H1 (cell line): Measurements from ENCODE around the gene IRS1. TPM values are rescaled to one million over a fixed set of nuclear protein-coding genes. Genes with fewer than 3 reads are reported as not detected.

Source experiments
- CHD1 ChIP-seq: IDR thresholded peaks from 2 replicates; pipeline ENCODE4 v1.6.1; 2012; ENCODE audit warnings: low read depth, low read length, improper control_type of control experiment
- CTBP2 ChIP-seq: IDR thresholded peaks from 2 replicates; pipeline ENCODE4 v1.7.0; 2011; ENCODE audit warnings: borderline replicate concordance, mild to moderate bottlenecking, moderate library complexity, mixed read lengths, low read length; ENCODE audit not compliant: insufficient read depth, insufficient read length
- GTF2F1 ChIP-seq: IDR thresholded peaks from 2 replicates; pipeline ENCODE4 v1.6.1; 2012; ENCODE audit warnings: low read depth, low read length, improper control_type of control experiment, borderline replicate concordance
- POLR2AphosphoS5 ChIP-seq: IDR thresholded peaks from 2 replicates; pipeline ENCODE4 v1.6.1; 2011; ENCODE audit warnings: low read depth, low read length
- TAF7 ChIP-seq: optimal IDR thresholded peaks from 2 replicates; pipeline ENCODE3; 2011; ENCODE audit warnings: low read depth, mild to moderate bottlenecking, inconsistent platforms, low read length, moderate library complexity, borderline replicate concordance
- polyA plus RNA-seq, 7 experiments: library from polyadenylated mRNA; depleted of rRNA in 3 of 7; stranded (reverse) in 5 of 7; unstranded in 2 of 7; fragments of >200 nt in 5 of 7; fragments of 200-250 nt in 2 of 7; gene quantifications; 1 replicate in 5 of 7; 2 replicates in 1 of 7; 4 replicates in 1 of 7; pipeline versions ENCODE4 v1.2.1 to v1.2.3, GENCODE V29; 2011 to 2013; ENCODE audit warnings: missing spikeins in 2 of 7, mixed read lengths in 2 of 7
- total RNA-seq: library from RNA; stranded (reverse); fragmentation: NEBNext Ultra II Directional; extraction: Animal tissue kit (Norgen Biotek cat#: 25700); gene quantifications from 2 replicates; pipeline ENCODE4 v1.2.1, GENCODE V29; 2021
- TF ChIP-seq, protein P1 (sequence below): IDR thresholded peaks from 2 replicates; pipeline ENCODE4 v1.6.1; 2012; ENCODE audit warnings: inconsistent platforms

The IRS1 gene
- total and polyA plus RNA-seq, 2 of the 8 experiments (the other 6 are each of a cell fraction or from before 2014, with no cell fraction given): 9.1 to 26.9 TPM

- TF ChIP-seq, protein P1, sequence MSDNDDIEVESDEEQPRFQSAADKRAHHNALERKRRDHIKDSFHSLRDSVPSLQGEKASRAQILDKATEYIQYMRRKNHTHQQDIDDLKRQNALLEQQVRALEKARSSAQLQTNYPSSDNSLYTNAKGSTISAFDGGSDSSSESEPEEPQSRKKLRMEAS: no peak
- TF ChIP-seq TAF7 (no peak), POLR2AphosphoS5 (no peak), GTF2F1 (no peak), CTBP2 (no peak), CHD1 (no peak)
- TF ChIP-seq, all 59 proteins: peak for 0
These were observed 74.3 kb downstream of the IRS1 start (continued) for GRCh38 chr2:226725126-226725860.
